OCI-LY7 (cell line): Measurements from ENCODE around the gene C6orf141.

Experiments used
- EZH2phosphoT487 ChIP-seq: fragments of 200-600 bp; sonication (generic); IDR thresholded peaks from 2 replicates; pipeline ENCODE4 v1.6.1; 2018; ENCODE audit warnings: low read depth, borderline replicate concordance, mild to moderate bottlenecking, mixed run types, antibody characterized with exemption, low read length, moderate library complexity, mixed read lengths
- TF ChIP-seq, protein P1 (sequence below): fragments of 200-600 bp; sonication (generic); conservative IDR thresholded peaks from 2 replicates; pipeline ENCODE4 v1.5.1; 2014; ENCODE audit warnings: mild to moderate bottlenecking, antibody characterized with exemption, low read length, moderate library complexity, mixed read lengths

DNA sequence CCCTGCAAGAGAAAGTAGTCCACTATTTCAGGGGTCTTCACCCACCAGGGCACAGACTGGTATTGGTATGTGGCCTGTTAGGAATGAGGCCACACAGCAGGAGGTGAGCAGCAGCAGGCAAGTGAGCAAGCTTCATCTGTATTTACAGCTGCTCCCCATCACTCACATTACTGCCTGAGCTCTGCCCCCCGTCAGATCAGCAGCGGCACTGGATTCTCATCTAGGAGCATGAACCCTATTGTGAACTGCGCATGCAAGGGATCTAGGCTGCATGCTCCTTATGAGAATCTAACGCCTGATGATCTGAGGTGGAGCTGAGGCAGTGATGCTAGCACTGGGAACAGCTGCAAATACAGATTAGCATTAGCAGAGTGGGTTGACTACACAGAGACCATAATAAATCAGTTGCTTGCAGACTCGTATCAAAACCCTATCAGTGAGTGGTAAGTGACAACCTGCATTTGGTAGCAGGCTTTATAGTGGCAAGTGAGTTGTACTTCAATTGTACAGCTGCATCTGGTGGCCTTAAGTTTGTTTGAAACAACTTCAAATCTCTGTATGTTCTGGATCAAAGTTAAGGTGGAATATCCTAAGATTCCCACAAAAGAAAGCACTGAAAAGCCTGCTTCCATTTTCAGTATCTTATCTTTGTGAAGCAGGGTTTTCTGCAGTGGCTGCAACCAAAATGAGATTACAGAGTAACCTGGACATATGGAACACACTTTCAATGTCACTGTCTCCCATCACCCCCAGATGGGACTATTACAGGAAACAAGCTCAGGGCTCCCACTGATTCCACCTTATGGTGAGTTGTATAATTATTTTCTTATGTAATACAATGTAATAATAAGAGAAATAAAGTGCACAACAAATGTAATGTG is 12.8 kb downstream of the C6orf141 start:
- TF ChIP-seq, protein P1, sequence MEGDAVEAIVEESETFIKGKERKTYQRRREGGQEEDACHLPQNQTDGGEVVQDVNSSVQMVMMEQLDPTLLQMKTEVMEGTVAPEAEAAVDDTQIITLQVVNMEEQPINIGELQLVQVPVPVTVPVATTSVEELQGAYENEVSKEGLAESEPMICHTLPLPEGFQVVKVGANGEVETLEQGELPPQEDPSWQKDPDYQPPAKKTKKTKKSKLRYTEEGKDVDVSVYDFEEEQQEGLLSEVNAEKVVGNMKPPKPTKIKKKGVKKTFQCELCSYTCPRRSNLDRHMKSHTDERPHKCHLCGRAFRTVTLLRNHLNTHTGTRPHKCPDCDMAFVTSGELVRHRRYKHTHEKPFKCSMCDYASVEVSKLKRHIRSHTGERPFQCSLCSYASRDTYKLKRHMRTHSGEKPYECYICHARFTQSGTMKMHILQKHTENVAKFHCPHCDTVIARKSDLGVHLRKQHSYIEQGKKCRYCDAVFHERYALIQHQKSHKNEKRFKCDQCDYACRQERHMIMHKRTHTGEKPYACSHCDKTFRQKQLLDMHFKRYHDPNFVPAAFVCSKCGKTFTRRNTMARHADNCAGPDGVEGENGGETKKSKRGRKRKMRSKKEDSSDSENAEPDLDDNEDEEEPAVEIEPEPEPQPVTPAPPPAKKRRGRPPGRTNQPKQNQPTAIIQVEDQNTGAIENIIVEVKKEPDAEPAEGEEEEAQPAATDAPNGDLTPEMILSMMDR, result no peak
- TF ChIP-seq EZH2phosphoT487, result no peak
